SHP77 treated with DMSO at 0.1 percent for 48 hours (cell line): ENCODE results near the gene TMEM233.

Experiments used
- DNase-seq: peaks from one replicate; lab custom pipeline; 2025; lab: John Stamatoyannopoulos, UW

The TMEM233 gene

DNA sequence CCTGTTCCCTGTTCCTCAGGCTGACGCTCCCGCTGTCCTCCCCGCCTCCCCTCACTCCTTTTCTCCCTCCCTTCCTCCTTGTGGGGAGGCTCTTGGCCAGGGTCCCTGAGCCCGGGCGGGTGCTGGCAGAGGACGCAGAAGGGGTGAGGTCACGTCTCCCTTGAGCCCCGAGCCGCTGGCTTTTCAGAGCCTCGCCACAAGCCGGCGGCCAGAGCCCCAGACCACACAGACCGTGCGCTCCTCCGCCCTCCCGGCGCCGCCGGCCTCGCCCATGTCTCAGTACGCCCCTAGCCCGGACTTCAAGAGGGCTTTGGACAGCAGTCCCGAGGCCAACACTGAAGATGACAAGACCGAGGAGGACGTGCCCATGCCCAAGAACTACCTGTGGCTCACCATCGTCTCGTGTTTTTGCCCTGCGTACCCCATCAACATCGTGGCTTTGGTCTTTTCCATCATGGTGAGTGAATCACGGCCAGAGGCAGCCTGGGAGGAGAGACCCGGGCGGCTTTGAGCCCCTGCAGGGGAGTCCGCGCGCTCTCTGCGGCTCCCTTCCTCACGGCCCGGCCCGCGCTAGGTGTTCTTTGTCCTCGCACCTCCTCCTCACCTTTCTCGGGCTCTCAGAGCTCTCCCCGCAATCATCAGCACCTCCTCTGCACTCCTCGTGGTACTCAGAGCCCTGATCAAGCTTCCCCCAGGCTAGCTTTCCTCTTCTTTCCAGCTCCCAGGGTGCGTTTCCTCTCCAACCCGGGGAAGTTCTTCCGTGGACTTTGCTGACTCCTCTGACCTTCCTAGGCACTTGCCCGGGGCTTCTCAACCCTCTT, at the start of gene TMEM233:
Gene TMEM233, plus strand, starts transcription at position 197 of the 821 bp plus-strand sequence. Its CDS starts 75 bp downstream, at position 272.
- no peak for DNase-seq

GRCh38 chr12:119544765-119545625, 48.6 kb upstream of the TMEM233 start:
- peak; percentile 43 for DNase-seq

- DNase-seq = no peak
Observed at GRCh38 chr12:119546340-119546739, 47.2 kb upstream of the TMEM233 start.

- no peak for DNase-seq
Observed at GRCh38 chr12:119547001-119547400, 46.6 kb upstream of the TMEM233 start.

DNA sequence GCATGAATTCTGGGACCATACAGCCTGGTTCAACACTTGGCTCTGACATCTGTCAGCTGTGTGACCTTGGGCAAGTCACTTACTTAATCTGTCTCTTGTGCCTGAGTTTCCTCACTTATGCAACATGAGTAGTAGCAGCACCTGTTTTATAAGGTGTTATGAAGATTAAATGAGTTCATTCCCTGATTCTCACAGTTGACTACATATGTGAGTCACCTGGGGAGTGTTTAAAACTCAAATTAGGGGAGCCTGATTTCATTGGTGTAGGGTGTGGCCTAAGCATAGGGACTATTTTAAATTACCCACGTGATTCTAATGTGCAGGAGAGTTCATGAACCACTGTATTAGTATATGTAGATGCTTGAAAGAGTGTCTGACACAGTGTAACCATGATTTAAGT, 36.7 kb upstream of the TMEM233 start:
- no peak for DNase-seq

DNA sequence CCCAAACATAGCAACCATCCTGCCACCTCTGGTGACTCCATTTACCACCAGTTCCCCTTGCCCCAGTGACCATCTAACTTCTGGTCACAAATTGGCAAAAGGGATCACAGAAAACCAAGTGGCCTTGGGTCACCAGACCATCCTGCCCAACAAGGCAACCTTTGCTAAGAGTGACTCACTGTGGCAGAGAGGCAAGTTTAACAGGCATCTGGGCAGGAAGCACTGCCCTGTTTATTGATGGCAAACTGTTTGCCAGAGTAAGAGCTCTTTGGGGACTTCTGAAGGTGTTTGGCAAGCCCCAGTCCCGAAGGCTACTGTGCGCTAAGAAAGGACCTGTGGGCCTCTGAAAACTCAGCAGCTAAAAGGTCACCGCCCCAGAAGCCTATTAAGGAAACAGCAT, 28.2 kb upstream of the TMEM233 start:
- no peak for DNase-seq

- DNase-seq = no peak
Observed at GRCh38 chr12:119570771-119571170, 22.8 kb upstream of the TMEM233 start.

DNA sequence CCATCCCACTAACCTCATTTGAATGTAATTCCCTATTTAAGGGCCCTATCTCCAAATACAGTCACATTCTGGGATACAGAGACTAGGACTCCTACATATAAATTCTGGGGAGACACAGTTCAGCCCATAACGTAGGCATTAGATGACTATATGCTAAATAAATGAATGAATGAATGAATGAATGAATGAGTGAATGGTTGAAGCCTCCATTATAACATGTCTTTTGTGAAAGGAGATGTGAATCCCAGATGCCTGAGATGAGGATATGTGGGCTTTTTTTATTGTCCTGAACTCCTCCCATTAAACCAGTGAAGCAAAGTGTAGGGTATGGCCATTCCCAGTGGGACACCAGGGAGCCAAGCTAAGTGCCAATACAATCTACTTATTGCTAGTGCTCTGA, 20.5 kb upstream of the TMEM233 start:
- no peak for DNase-seq

- DNase-seq = no peak
Observed at GRCh38 chr12:119574255-119574654, 19.3 kb upstream of the TMEM233 start.

DNA sequence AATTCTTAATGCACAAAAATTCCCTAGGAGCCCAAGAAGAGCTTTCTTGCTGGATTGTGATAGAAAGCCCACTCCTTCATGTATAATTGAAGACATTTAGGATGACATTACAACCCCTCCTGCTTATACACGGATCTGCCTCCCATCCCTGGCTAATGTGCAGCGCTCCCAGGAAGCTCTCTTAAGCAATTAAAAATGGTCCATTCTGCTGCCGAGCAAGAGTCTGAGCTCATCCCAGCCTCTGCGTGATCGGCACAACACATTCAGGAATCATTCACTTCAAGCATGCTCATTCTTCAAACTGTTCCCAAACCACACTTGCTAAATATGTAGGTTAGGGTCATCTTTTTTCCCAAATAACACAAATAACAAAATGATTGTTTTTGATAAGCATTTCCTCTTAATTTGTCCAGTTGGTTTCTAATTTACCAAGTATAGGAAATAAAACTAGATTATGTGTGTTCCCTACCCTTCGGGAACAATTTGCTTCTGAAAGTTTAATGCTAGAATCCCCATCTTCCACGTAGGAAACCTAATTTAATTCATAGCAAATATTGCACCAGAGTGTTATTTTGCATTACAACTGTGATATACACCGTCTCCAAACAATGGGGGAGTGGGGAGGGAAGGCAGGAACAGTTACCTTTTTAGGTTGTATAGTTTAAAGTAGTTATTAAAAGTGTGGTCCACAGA, 17.3 kb upstream of the TMEM233 start:
- no peak for DNase-seq

DNA sequence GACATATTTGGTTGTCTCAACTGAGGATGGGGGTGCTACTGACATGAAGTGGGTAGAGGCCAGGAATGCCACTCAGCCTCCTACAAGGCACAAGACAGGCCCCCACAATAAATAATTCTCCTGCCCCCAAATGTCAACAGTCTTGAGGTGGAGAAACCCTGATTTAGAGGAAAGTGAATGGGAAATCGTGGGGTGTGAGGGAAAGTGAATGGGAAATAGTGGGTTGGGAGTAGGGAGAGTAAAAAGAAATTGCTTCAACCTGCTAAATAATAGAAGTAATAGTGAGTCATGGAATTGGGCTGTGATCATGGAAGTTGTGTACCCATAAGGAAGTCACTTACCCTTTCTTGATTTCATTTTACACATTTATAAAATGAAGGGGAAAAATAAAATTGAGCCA, 16.7 kb upstream of the TMEM233 start:
- DNase-seq = no peak

GRCh38 chr12:119578112-119578511, 15.5 kb upstream of the TMEM233 start:
- DNase-seq = no peak

GRCh38 chr12:119589097-119589496, 4.5 kb upstream of the TMEM233 start:
- no peak for DNase-seq

DNA sequence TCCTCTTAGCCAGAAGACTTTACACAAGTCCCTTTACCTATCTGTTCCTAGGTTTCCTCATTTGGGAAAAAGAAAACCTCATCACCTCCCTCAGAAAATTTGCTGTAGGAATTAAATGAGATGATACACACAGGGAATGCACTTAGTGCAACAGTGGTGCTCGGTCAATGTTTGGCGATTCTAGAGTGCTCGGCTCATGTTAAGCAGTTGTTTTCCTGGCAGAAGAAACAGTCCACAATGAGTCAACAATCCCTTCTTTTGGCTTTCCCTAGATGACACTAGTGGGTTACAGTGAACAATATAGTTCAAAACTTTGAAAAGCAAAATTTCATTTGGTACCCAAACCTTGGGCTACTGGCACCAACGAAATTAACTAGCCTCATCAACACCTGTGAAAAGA, 3.9 kb upstream of the TMEM233 start:
- no peak for DNase-seq

GRCh38 chr12:119592232-119592631, 1.3 kb upstream of the TMEM233 start:
- no peak for DNase-seq

GRCh38 chr12:119594399-119594730, 791 bp downstream of the TMEM233 start:
- no peak for DNase-seq

DNA sequence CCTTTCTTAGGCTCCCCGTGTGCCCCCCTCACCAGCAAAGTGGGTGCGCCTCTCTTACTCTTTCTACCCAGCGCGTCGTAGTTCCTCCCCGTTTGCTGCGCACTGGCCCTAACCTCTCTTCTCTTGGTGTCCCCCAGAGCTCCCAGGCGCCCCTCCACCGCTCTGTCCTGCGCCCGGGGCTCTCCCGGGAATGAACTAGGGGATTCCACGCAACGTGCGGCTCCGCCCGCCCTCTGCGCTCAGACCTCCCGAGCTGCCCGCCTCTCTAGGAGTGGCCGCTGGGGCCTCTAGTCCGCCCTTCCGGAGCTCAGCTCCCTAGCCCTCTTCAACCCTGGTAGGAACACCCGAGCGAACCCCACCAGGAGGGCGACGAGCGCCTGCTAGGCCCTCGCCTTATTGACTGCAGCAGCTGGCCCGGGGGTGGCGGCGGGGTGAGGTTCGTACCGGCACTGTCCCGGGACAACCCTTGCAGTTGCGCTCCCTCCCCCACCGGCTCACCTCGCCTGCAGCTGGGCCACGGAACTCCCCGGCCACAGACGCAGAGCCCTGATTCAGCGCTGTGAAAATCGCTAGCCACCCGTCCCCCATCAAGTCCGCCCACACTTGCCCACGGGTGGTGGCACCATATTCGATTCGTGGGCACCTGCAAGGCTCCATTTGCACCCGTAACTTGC, 1.3 kb downstream of the TMEM233 start:
- DNase-seq = no peak

DNA sequence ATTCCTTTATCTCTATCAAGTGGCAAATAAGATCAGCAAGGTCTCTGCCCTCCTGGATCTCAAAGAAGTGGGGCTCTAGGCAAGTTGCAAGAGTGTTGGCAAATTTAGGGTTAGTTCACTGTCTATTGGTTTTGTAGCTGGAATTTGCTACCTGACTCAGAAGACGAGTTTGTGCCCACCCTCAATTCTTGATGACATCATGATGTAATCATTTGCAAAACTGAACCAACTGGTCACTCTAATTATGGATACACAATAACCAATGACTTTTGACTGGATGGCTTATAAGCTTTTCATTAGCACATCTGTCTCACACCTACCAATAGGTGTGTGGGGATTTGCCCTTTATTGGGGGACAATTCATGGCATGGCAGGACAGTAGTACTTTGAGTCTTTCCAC, 4.6 kb downstream of the TMEM233 start:
- no peak for DNase-seq

DNA sequence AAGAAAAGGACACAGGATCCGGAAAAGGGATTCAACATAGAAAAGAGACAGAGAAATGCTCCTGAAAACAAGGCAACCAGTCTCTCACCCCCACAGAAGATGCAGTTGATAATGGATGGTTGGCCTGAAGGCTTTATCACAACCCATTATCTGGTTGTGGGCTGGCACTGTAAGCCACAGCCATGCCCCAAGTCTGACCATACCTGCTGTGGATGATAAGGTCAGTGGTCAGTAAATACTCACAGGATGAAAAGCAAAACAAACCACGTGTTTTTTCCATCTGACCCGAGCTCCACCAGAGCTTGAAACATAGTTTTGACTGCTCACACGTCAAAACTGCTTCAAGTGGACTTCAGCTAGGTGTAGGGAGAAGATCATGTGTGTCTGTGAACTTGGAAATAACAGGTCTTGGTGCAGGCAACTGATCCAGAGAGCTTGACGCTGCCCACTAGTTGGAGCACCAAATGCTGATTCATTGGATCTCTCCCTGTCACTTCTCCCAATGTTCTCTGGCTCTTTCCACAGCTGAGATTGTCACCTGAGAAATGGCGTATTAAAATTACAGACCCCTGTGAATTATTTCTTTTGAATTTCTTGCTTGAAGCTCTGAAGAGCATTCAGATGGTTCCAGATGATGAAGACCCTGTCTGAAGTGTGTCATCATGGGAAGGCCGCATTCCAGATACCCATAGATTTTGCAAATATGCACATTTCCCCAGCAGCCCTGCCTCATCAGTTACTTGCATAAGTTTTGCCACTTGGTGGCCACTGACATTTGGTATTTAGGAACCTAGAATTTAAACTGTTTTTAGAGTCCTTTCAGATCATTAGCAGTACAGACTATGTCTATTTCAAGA, 8.5 kb downstream of the TMEM233 start:
- DNase-seq = no peak

GRCh38 chr12:119602734-119603094, 9.1 kb downstream of the TMEM233 start:
- DNase-seq = no peak

GRCh38 chr12:119603767-119604166, 10.2 kb downstream of the TMEM233 start:
- DNase-seq = no peak
